Measurements from ENCODE around the gene TCF19.
A peak's percentile ranks its signal among the peaks of the same experiment; 100 is the strongest.
"Not testable (repeated sequence)": the region's sequence is repeated elsewhere in the genome, so short reads cannot be mapped to it uniquely, and the experiment has no call there.

TCF19 gene

GRCh38 chr6:31162463-31163165, 4.2 kb downstream of the TCF19 start:
- DNase-seq, result no peak

GRCh38 chr6:31163922-31164321, 5.5 kb downstream of the TCF19 start:
- no peak for DNase-seq

- not testable (repeated sequence) for DNase-seq
These were observed 6.2 kb downstream of the TCF19 start for GRCh38 chr6:31164475-31165063.

- peak; percentile 12 for DNase-seq
These were observed 6.9 kb downstream of the TCF19 start for GRCh38 chr6:31165064-31165832.

- DNase-seq, result no peak
These were observed 7.6 kb downstream of the TCF19 start for GRCh38 chr6:31165986-31166385.

- DNase-seq, result no peak
These were observed 10.2 kb downstream of the TCF19 start for GRCh38 chr6:31168606-31169005.

- no peak for DNase-seq
These were observed 10.9 kb downstream of the TCF19 start for GRCh38 chr6:31169123-31169857.

GRCh38 chr6:31169858-31170599, 11.6 kb downstream of the TCF19 start:
- not testable (repeated sequence) for DNase-seq

GRCh38 chr6:31170600-31170881, 12.2 kb downstream of the TCF19 start, which contains the start of gene POU5F1:
Gene POU5F1 (minus strand): TSS chr6:31170682. CDS start chr6:31170620, 62 bp downstream.
- no peak for DNase-seq

GRCh38 chr6:31170987-31171671, 12.7 kb downstream of the TCF19 start:
- DNase-seq, result no peak

- DNase-seq, result no peak
These were observed 13.8 kb downstream of the TCF19 start for GRCh38 chr6:31171931-31172905.

GRCh38 chr6:31172973-31173384, 14.6 kb downstream of the TCF19 start:
- DNase-seq, result no peak

- DNase-seq, result no peak
These were observed 15.0 kb downstream of the TCF19 start for GRCh38 chr6:31173406-31173805.

- DNase-seq, result no peak
These were observed 16.0 kb downstream of the TCF19 start for GRCh38 chr6:31174378-31174777.

GRCh38 chr6:31175971-31176370, 17.6 kb downstream of the TCF19 start:
- no peak for DNase-seq

GRCh38 chr6:31178143-31179041, 20.0 kb downstream of the TCF19 start:
- no peak for DNase-seq

GRCh38 chr6:31179042-31179386, 20.6 kb downstream of the TCF19 start:
- no peak for DNase-seq

- DNase-seq, result no peak
These were observed 21.5 kb downstream of the TCF19 start for GRCh38 chr6:31179896-31180295.

GRCh38 chr6:31180500-31180899, 22.1 kb downstream of the TCF19 start:
- peak; percentile 80 for DNase-seq

GRCh38 chr6:31183287-31183686, 24.9 kb downstream of the TCF19 start:
- DNase-seq, result not testable (repeated sequence)
